Stimulated activated CD8-positive, alpha-beta memory T cell treated with anti-CD3 and anti-CD28 coated beads, Interleukin-7, amount 100 ng/mL, for 4 hours (primary cell): Measurements from ENCODE around the gene NYAP2.

Source experiments
- DNase-seq, 2 donors: peaks; one replicate each; pipeline ENCODE4 v3.0.0-alpha.2; 2020; ENCODE audit warnings: low read depth in 2 of 2

NYAP2 gene

DNA sequence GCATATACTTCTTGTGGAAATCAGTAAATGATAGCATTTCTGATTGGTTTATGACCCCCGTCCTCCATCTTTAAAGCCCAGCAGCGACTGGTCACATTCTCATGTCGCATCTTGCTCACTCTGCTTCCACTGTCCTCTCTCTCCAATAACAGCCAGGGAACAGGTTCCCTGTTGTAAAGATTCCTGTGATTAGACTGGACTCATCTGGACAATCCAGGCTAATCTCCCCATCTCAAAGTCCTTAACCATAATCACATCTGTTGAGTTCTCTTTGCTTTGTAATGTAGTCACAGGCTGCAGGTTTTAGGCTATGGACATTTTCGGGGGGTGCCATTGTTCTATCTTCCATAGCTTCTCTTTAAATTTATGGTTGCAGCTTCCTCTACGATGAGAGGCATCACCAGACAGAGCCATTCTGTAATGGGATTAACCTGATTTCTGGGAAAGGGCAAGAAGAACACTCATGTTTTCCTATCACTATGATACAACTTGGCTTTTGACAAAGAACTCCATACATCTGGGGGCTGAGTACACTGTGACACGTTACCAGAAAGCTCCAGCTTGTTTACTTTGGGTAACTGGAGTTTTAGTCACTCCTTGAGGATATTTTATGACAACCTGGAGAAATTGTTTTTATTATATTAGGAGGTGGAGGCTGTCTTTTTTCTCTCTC is 159.0 kb downstream of the NYAP2 start:
- DNase-seq = no peak

- no peak for DNase-seq
Observed at GRCh38 chr2:225559072-225559415, 159.5 kb downstream of the NYAP2 start.

DNA sequence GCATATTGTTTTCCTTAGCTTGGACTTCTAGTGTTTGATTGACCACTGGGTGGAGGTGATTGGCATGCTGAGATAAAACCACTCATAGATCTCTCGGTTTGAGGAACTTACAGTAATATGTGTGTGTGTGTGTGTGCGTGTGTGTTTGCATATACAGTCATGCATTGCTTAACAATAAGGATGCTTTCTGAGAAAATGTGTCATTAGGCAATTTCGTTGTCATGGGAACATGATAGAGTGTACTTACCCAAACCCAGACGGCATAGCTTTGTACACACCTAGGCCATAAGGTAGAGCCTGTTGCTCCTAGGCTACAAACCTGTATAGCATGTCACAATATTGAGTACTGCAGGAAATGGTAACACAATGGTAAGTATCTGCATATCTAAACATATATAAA is 167.3 kb downstream of the NYAP2 start:
- no peak for DNase-seq

DNA sequence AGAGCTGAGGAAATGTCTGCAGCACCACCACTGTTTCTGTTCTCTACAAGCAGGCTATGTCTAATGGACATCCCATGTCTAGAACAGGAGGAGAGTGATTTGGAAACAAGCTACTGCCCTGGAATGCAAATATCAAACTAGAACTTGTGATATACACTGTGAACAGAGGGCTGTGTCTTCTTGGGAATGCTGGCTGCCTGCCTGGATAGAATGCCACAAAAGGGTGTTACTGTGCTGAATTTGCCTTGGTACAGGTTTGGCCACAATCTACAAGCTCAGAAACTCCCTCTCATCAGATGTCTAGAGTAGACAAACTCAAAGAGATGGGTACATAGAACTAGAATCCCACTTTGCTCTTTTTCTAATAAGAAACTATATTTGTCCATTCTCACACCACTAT is 170.5 kb downstream of the NYAP2 start:
- no peak for DNase-seq

DNA sequence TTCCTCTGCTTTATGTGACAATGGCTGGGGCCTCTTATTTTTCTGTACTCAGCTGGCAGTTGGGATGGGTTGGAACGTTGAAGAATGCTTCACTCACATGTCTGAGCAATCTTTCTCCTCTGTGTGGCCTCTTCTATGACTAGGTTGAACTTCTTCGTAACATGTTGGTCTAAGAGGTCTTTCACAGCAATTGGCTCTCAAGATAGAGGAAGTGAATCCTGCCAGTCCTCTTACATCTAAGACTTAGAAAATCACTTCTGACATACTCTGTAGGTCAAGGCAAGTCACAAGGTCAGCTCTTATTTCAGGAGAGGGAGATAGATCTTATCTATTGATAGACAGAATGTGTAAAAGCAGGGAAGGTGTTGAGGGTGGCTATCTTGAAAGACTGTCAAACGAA is 174.1 kb downstream of the NYAP2 start:
- no peak for DNase-seq

DNA sequence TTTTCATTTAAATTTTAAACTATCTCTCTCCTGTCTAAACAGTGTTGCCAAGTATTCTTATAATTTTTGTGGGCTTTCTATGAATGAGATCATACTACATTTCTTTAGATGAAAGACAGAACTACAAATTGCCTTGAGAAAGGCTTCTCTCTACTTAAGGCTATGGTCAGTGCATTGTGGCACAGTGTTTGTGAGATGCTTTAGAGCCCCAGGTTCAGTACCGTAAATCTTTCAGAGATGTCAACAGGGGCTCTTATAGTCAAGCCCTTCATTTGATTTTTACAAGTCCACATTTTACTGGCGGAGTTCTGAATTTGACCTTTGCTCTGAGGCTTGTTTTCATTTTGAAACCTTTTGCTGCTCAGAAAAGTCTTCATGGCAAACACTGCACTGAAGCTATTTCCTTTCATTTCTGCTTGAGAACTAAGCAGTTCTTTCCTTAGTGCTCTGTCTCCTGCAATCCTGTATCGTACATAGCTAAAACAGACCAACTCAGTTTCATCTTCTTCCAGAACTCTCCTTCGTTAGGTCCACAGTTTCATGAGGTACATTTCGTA is 175.2 kb downstream of the NYAP2 start:
- no peak for DNase-seq

DNA sequence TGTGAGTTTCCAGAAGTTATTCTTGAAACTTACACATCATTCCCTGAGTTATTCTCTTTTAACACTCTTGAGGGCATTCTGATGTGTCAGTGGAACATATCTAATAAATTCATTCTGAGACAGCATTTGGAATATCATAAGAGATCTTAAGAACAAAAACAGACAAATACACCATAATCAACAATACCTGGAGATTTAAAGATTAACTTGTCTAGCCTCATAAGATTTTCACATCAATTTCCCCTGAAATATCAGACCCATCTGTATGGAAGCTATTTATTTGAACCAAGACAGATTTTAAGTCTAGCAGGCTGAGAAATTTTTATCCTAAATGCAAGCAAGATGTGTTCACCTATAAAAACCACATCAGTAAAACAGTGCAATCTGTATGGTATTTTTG is 181.6 kb downstream of the NYAP2 start:
- DNase-seq = no peak

DNA sequence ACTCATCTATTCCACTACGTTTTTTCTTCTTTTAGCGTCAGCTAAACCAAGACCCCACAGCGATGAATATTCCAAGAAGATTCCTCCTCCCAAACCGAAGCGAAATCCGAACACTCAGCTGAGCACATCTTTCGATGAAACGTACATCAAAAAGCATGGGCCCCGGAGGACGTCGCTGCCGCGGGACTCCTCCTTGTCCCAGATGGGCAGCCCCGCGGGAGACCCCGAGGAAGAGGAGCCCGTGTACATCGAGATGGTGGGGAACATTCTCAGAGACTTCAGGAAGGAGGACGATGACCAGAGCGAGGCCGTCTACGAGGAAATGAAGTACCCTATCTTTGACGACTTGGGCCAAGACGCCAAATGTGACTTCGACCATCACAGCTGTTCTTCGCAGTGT is 182.4 kb downstream of the NYAP2 start:
- no peak for DNase-seq

GRCh38 chr2:225582355-225583116 is 183.0 kb downstream of the NYAP2 start:
- DNase-seq = no peak

DNA sequence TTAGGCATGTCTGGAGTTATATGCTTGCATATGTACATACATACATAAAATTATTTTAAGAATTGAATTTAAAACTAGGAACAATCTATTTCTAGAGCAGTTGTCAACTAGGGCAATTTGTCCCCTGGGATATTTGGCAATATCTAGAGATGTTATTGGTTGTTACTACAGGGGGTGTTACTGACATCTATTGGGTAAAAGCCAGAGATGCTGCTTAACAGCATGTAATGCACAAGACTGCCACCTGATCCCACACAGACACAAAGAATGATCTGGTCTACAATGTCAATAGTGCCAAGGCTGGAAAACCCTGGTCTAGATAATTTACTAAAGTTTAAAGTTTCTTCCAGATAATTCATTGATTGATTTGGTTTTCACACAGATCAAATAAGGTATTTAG is 185.3 kb downstream of the NYAP2 start:
- DNase-seq = no peak

DNA sequence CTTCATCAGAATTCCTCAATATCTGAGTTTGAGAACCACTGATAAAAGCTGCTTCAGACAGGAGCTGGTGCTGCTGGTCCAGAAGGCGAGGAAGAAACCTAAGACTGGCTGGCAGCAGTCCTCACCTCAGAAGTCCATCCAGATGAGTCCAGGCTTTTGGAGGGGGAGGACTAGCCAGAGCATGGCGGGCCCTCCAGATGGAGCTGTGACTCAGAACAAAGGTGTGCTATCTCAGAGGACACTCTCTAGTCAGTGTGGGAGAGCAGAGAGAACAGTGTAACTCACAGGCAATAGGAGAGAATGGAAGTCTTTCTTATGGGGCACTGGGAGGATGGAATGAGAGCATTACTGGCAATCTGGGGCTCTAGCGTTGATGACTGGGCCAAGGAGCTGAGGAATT is 191.4 kb downstream of the NYAP2 start:
- no peak for DNase-seq

GRCh38 chr2:225597911-225598310 is 198.4 kb downstream of the NYAP2 start:
- DNase-seq = no peak

- no peak for DNase-seq
Observed at GRCh38 chr2:225598426-225598825, 198.9 kb downstream of the NYAP2 start.

- no peak for DNase-seq
Observed at GRCh38 chr2:225598897-225599296, 199.4 kb downstream of the NYAP2 start.

DNA sequence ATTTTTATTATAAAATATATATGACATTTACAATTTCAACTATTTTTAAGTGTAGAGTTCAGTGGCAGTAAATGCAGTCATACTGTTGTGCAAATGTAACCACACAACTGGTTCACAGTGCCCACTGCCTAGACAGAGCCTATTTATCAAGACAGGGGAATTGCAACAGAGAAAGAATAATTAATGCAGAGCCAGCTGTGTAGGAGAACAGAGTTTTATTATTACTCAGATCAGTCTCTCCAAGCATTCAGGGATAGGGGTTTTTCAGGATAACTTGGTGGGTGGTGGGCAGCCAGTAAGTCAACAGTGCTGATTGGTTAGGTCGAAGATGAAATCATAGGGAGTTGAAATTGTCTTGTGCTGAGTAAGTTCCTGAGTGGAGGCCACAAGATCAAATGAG is 200.3 kb downstream of the NYAP2 start:
- no peak for DNase-seq

DNA sequence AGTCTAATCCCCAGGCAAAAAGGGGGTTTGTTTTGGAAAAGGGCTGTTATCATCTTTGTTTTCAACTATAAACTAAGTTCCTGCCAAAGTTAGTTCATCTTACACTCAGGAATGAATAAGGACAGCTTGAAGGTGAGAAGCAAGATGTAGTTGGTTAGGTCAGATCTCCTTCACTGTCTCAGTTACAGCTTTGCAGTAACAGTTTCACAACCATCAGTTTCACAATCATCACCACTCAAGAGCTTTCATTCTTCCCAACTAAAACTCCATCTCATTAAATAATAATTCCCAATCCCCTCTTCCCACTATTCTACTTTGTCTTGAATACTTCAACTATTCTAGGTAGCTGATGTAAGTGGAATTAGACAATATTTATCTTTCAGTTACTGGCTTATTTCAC is 200.9 kb downstream of the NYAP2 start:
- no peak for DNase-seq

DNA sequence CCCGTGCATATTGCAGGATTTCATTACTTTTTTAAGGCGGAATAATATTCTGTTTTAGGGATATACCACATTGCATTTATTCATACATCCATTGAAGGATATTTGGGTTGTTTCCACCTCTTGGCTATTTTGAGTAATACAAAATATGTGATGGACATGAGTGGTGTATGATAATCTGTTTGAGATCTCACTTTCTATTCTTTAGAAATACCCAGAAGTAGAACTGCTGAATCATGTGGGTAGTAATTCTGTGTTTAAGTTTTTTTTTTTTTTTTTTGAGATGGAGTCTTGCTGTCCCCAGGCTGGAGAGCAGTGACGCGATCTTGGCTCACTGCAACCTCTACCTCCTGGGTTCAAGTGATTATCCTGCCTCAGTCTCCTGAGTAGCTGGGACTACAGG is 201.4 kb downstream of the NYAP2 start:
- no peak for DNase-seq

DNA sequence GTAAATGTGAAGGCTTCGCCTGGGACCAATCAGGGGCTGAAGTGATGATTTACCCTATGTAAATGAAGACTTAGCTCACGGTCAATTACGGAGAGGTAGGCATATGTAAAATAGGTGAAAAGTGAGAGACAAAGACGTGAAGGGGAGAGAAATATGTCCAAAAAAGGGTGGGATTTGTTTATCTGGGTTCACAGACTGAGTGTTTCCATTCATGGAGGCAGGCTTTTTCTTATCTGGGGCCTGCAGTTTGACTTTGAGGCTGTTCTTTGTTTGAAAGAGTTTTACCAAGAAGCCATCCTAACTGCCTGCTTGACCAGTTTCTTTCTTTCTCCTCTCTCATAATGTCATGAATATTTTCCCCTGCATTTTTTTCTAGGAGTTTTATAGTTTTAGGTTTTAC is 202.7 kb downstream of the NYAP2 start:
- no peak for DNase-seq

DNA sequence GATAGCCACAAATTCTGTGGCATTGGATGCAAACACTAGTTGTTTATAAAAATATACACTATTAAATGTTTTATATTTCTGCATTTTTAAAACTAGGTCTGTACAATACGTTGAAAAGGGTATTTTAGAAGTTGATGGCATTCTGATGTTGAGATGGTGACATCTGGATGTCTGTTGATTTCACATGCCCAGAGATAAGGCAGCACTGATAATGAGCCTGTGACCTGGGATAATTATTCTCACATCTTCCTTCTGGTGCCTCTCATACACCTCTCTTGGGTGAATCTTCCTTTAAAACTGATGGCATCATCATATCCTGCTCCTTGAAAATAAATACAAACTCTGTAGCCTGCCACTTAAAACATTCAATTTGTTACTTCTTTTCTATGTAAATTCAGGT is 208.6 kb downstream of the NYAP2 start:
- no peak for DNase-seq

- no peak for DNase-seq
Observed at GRCh38 chr2:225612636-225613035, 213.1 kb downstream of the NYAP2 start.

DNA sequence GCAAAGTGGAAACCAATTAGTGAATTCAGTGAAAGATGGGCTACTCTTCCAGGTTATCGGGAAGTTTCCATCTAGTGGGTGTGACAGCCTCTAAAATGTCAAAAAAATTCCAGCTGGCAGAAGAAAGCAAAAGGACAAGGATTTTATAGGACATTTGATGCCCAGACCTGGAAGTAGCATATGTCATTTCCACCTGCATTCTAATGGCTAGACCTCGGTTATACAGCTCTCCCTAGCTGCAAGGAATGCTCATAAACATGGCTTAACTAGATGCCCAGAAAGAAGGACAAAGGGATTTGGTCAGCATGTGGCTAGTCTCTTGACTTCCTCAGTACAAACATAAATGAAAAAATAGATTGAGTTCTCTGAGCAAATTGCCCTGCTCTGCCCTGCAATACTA is 215.4 kb downstream of the NYAP2 start:
- no peak for DNase-seq

DNA sequence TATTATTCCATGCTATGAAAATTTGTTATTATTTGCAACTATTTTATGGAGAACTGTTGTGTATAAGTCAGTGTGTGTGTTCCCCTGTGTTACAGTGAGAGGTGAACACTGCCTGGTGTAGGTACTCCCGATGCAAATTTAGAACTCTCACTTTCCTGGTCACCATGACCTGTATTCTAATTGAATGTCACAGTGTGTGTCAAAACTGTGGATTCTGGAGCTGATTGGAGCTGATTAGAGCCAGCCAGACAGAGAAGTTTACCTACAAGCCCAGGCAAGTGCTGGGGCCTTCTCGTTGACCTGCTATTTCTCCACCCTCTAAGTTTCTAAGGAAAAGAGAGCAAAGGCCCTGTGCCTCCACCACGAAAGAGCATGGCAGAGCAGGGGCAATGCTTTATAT is 216.0 kb downstream of the NYAP2 start:
- DNase-seq = no peak

- DNase-seq = no peak
Observed at GRCh38 chr2:225616372-225616771, 216.9 kb downstream of the NYAP2 start.

DNA sequence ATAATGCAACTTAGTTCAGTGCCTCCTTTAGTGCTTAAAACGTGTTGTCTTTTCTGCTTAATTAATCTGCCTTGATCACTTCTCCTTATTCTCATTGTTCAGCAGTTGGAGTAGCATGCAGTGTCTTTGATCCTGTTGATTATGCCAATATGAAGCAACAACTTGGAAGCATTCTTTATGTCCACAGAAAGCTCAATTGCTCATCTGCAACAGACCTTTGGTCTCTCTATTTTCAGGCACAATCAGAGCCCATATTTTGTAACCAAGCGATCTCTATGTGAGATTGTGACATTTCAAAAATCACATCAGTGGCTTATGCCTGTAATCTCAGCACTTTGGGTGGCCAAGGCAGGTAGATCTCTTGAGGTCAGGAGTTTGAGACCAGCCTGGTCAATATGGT is 217.3 kb downstream of the NYAP2 start:
- no peak for DNase-seq
